ENCODE results near the gene MED13L.

The MED13L gene

DNA sequence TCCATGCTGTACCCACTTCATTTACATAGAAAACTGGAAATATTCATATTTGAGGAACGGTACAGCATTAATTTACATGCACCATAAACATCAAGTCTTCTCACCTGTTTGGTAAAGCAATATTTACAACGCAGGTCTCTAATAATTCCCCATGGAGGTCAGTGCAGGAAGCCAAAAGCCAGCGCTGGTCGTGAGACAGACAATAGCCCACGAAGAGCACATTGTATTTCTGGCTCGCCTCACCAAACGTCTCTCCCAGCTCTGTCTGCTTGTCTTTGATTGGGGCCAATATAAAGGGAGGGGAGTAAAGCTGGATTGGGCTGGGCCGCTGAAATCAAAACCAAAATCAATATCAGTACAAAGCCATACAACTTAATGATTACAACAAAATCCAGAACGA, 302.1 kb downstream of the MED13L start:
- no peaks in the 10 kb centered on the region for H3K9me3 Mint-ChIP-seq
- TF ChIP-seq, protein P1, sequence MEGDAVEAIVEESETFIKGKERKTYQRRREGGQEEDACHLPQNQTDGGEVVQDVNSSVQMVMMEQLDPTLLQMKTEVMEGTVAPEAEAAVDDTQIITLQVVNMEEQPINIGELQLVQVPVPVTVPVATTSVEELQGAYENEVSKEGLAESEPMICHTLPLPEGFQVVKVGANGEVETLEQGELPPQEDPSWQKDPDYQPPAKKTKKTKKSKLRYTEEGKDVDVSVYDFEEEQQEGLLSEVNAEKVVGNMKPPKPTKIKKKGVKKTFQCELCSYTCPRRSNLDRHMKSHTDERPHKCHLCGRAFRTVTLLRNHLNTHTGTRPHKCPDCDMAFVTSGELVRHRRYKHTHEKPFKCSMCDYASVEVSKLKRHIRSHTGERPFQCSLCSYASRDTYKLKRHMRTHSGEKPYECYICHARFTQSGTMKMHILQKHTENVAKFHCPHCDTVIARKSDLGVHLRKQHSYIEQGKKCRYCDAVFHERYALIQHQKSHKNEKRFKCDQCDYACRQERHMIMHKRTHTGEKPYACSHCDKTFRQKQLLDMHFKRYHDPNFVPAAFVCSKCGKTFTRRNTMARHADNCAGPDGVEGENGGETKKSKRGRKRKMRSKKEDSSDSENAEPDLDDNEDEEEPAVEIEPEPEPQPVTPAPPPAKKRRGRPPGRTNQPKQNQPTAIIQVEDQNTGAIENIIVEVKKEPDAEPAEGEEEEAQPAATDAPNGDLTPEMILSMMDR (IDR thresholded peaks at IDR 0.05) = no peak
- DNase-seq = no peak
- H3K27me3 Mint-ChIP-seq (ENCODE audit: low read depth, poor library complexity) = no peaks in the 10 kb centered on the region
- no peak overlapping the region for H3K4me3 Mint-ChIP-seq
- H3K4me1 Mint-ChIP-seq = peaks cover 18% of the 10 kb centered on the region
- H3K36me3 Mint-ChIP-seq (ENCODE audit: low read depth) = peaks cover 58% of the 10 kb centered on the region
- H3K27ac Mint-ChIP-seq = no peak overlapping the region

GRCh38 chr12:115973968-115974724, 303.3 kb downstream of the MED13L start:
- H3K4me3 Mint-ChIP-seq = no peak overlapping the region
- no peaks in the 10 kb centered on the region for H3K27me3 Mint-ChIP-seq (ENCODE audit: low read depth, poor library complexity)
- peaks cover 67% of the 10 kb centered on the region for H3K36me3 Mint-ChIP-seq (ENCODE audit: low read depth)
- no peak for DNase-seq
- no peaks in the 10 kb centered on the region for H3K9me3 Mint-ChIP-seq
- peaks cover 18% of the 10 kb centered on the region for H3K4me1 Mint-ChIP-seq
- TF ChIP-seq, protein P1 (IDR thresholded peaks at IDR 0.05) = no peak
- no peak overlapping the region for H3K27ac Mint-ChIP-seq

- H3K27ac Mint-ChIP-seq = no peak overlapping the region
- H3K27me3 Mint-ChIP-seq (ENCODE audit: low read depth, poor library complexity) = no peaks in the 10 kb centered on the region
- H3K4me1 Mint-ChIP-seq = peaks cover 18% of the 10 kb centered on the region
- H3K9me3 Mint-ChIP-seq = no peaks in the 10 kb centered on the region
- H3K36me3 Mint-ChIP-seq (ENCODE audit: low read depth) = peaks cover 76% of the 10 kb centered on the region
- H3K4me3 Mint-ChIP-seq = no peak overlapping the region
- TF ChIP-seq, protein P1 (IDR thresholded peaks at IDR 0.05) = no peak
- no peak for DNase-seq
Measured at GRCh38 chr12:115973066-115973465, 304.4 kb downstream of the MED13L start.

DNA sequence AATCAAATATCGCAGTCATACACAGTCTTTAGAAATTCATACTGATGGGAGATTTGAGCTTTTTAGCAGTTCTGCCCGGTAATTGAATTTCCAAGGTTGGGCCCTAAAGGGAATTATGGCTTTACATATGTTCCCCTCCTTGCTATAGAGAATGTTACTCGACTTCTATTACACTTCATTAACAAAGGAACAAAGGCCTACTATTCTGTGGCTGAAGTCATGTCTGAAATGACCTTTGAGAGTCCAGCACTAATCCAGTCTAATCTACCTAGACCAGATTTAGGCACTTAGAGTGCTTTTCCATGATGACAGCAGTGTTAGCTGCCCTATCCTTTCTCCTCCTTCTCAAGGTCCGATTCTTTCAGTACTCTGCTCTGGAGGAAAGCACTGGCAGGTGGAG, 305.3 kb downstream of the MED13L start:
- no peak overlapping the region for H3K4me3 Mint-ChIP-seq
- H3K36me3 Mint-ChIP-seq (ENCODE audit: low read depth) = peaks cover 73% of the 10 kb centered on the region
- TF ChIP-seq, protein P1 (IDR thresholded peaks at IDR 0.05) = no peak
- no peak overlapping the region for H3K27ac Mint-ChIP-seq
- peaks cover 18% of the 10 kb centered on the region for H3K4me1 Mint-ChIP-seq
- DNase-seq = no peak
- H3K27me3 Mint-ChIP-seq (ENCODE audit: low read depth, poor library complexity) = no peaks in the 10 kb centered on the region
- no peaks in the 10 kb centered on the region for H3K9me3 Mint-ChIP-seq

DNA sequence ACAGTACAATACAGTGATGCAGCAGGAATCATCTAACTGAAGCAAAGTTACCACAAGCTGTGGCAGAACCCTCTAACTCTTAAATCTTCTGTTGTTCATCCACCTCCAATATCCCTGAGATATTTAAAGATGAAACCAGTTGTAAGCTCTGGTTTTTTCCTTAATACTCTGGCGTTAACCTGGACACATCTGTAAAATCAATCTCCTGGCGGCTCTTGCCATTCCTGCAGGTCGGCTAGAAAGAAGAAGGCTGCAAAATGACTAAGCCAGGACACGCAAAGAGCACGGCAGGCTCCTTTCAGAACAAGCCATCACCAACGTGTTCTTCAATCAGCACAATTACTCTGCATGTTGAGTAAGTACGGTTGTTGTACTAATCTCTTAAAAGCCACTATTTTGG, 309.3 kb downstream of the MED13L start:
- H3K36me3 Mint-ChIP-seq (ENCODE audit: low read depth) = peaks cover 79% of the 10 kb centered on the region
- DNase-seq = no peak
- TF ChIP-seq, protein P1 (IDR thresholded peaks at IDR 0.05) = no peak
- no peaks in the 10 kb centered on the region for H3K27me3 Mint-ChIP-seq (ENCODE audit: low read depth, poor library complexity)
- H3K4me1 Mint-ChIP-seq = no peaks in the 10 kb centered on the region
- H3K27ac Mint-ChIP-seq = peak overlapping the region; percentile 9
- H3K9me3 Mint-ChIP-seq = no peaks in the 10 kb centered on the region
- no peak overlapping the region for H3K4me3 Mint-ChIP-seq

GRCh38 chr12:115966376-115966775, 311.1 kb downstream of the MED13L start:
- no peaks in the 10 kb centered on the region for H3K9me3 Mint-ChIP-seq
- H3K27ac Mint-ChIP-seq = peak overlapping the region; percentile 70
- no peaks in the 10 kb centered on the region for H3K27me3 Mint-ChIP-seq (ENCODE audit: low read depth, poor library complexity)
- no peaks in the 10 kb centered on the region for H3K4me1 Mint-ChIP-seq
- H3K36me3 Mint-ChIP-seq (ENCODE audit: low read depth) = peaks cover 74% of the 10 kb centered on the region
- TF ChIP-seq, protein P1 (IDR thresholded peaks at IDR 0.05) = no peak
- H3K4me3 Mint-ChIP-seq = no peak overlapping the region
- no peak for DNase-seq

All from nephron progenitor cell (in vitro differentiated cells).